ENCODE measurements around the gene EEF2. TPM values are rescaled to one million over a fixed set of nuclear protein-coding genes. Genes with fewer than 3 reads are reported as not detected.
"Not testable (repeated sequence)": the region's sequence is repeated elsewhere in the genome, so short reads cannot be mapped to it uniquely, and the experiment has no call there.

The EEF2 gene
- total RNA-seq, 2 donors from 2014 or later: 3,211 to 3,379 TPM

- Mint-ChIP-seq H3K36me3 (ENCODE audit: low read depth) (peaks cover 14% of the 10 kb centered on the region), H3K9me3 (no peaks in the 10 kb centered on the region), H3K4me1 (peaks cover 10% of the 10 kb centered on the region), H3K4me3 (peak overlapping the region; percentile 85), H3K27me3 (no peaks in the 10 kb centered on the region), H3K27ac (peak overlapping the region; percentile 93)
- ATAC-seq (replicated peaks): no peak
Observed at GRCh38 chr19:4007836-4008539, 22.7 kb upstream of the EEF2 start.

- peaks cover 7% of the 10 kb centered on the region for H3K36me3 Mint-ChIP-seq (ENCODE audit: low read depth)
Observed at GRCh38 chr19:4007021-4007835, 22.0 kb upstream of the EEF2 start, which contains the start of gene PIAS4. Gene PIAS4 (plus strand): TSS chr19:4007736. CDS start chr19:4007761, 25 bp downstream.

GRCh38 chr19:4005436-4005835, 20.2 kb upstream of the EEF2 start:
- not testable (repeated sequence) for H3K36me3 Mint-ChIP-seq (ENCODE audit: low read depth); H3K9me3 Mint-ChIP-seq; H3K4me1 Mint-ChIP-seq; ATAC-seq (replicated peaks); H3K27ac Mint-ChIP-seq; H3K27me3 Mint-ChIP-seq
- peak overlapping the region; percentile 21 for H3K4me3 Mint-ChIP-seq

More at GRCh38 chr19:4007021-4007835, 22.0 kb upstream of the EEF2 start, which contains the start of gene PIAS4:
- Mint-ChIP-seq H3K4me1 (peaks cover 8% of the 10 kb centered on the region), H3K4me3 (peak within 1 kb of the TSS; percentile 85), H3K9me3 (no peaks in the 10 kb centered on the region), H3K27ac (peak within 1 kb of the TSS; percentile 93), H3K27me3 (no peaks in the 10 kb centered on the region)
- peak; percentile 95 for ATAC-seq (replicated peaks)

GRCh38 chr19:4000798-4001197, 15.5 kb upstream of the EEF2 start:
- H3K36me3 Mint-ChIP-seq (ENCODE audit: low read depth); H3K4me3 Mint-ChIP-seq; H3K4me1 Mint-ChIP-seq; H3K27ac Mint-ChIP-seq; H3K27me3 Mint-ChIP-seq; ATAC-seq (replicated peaks); H3K9me3 Mint-ChIP-seq: not testable (repeated sequence)

GRCh38 chr19:3998667-3999412, 13.6 kb upstream of the EEF2 start:
- not testable (repeated sequence) for H3K9me3 Mint-ChIP-seq; H3K4me1 Mint-ChIP-seq; ATAC-seq (replicated peaks); H3K4me3 Mint-ChIP-seq; H3K27me3 Mint-ChIP-seq; H3K27ac Mint-ChIP-seq; H3K36me3 Mint-ChIP-seq (ENCODE audit: low read depth)

GRCh38 chr19:3995607-3996006, 10.3 kb upstream of the EEF2 start:
- Mint-ChIP-seq H3K36me3 (ENCODE audit: low read depth) (no peaks in the 10 kb centered on the region), H3K9me3 (no peaks in the 10 kb centered on the region), H3K27ac (no peak overlapping the region), H3K4me1 (peaks cover 4% of the 10 kb centered on the region), H3K4me3 (no peak overlapping the region), H3K27me3 (no peaks in the 10 kb centered on the region)
- ATAC-seq (replicated peaks): no peak

- Mint-ChIP-seq H3K36me3 (ENCODE audit: low read depth) (no peaks in the 10 kb centered on the region), H3K27ac (peak overlapping the region; percentile 91), H3K9me3 (no peaks in the 10 kb centered on the region), H3K4me1 (peaks cover 14% of the 10 kb centered on the region), H3K4me3 (peak overlapping the region; percentile 90), H3K27me3 (no peaks in the 10 kb centered on the region)
- ATAC-seq (replicated peaks): no peak
Observed at GRCh38 chr19:3990815-3991117, 5.5 kb upstream of the EEF2 start.

GRCh38 chr19:3987619-3988371, 2.5 kb upstream of the EEF2 start:
- Mint-ChIP-seq H3K27ac (peak overlapping the region; percentile 71), H3K4me1 (peaks cover 26% of the 10 kb centered on the region), H3K36me3 (ENCODE audit: low read depth) (peaks cover 28% of the 10 kb centered on the region), H3K27me3 (no peaks in the 10 kb centered on the region), H3K9me3 (no peaks in the 10 kb centered on the region), H3K4me3 (peak overlapping the region; percentile 98)
- peak; percentile 22 for ATAC-seq (replicated peaks)

GRCh38 chr19:3986260-3987041, 1.2 kb upstream of the EEF2 start:
- Mint-ChIP-seq H3K27ac (peak overlapping the region; percentile 97), H3K4me1 (peaks cover 29% of the 10 kb centered on the region)
- peak; percentile 41 for ATAC-seq (replicated peaks)

GRCh38 chr19:3985643-3986259, 488 bp upstream of the EEF2 start:
- H3K4me3 Mint-ChIP-seq: peak overlapping the region; percentile 98
- H3K27me3 Mint-ChIP-seq: no peaks in the 10 kb centered on the region
- H3K9me3 Mint-ChIP-seq: no peaks in the 10 kb centered on the region
- ATAC-seq (replicated peaks): no peak
- peaks cover 49% of the 10 kb centered on the region for H3K36me3 Mint-ChIP-seq (ENCODE audit: low read depth)
- peak overlapping the region; percentile 97 for H3K27ac Mint-ChIP-seq
- H3K4me1 Mint-ChIP-seq: peaks cover 31% of the 10 kb centered on the region

More at GRCh38 chr19:3986260-3987041, 1.2 kb upstream of the EEF2 start:
- peaks cover 42% of the 10 kb centered on the region for H3K36me3 Mint-ChIP-seq (ENCODE audit: low read depth)
- H3K4me3 Mint-ChIP-seq: peak overlapping the region; percentile 98
- no peaks in the 10 kb centered on the region for H3K9me3 Mint-ChIP-seq
- H3K27me3 Mint-ChIP-seq: no peaks in the 10 kb centered on the region

GRCh38 chr19:3984584-3984907, 717 bp downstream of the EEF2 start:
- Mint-ChIP-seq H3K4me1 (peaks cover 28% of the 10 kb centered on the region), H3K36me3 (ENCODE audit: low read depth) (peaks cover 61% of the 10 kb centered on the region), H3K9me3 (no peaks in the 10 kb centered on the region), H3K4me3 (peak overlapping the region; percentile 98), H3K27me3 (no peaks in the 10 kb centered on the region), H3K27ac (peak overlapping the region; percentile 97)
- no peak for ATAC-seq (replicated peaks)

- no peak for ATAC-seq (replicated peaks)
- H3K4me3 Mint-ChIP-seq: peak overlapping the region; percentile 98
- no peaks in the 10 kb centered on the region for H3K9me3 Mint-ChIP-seq
- H3K27me3 Mint-ChIP-seq: no peaks in the 10 kb centered on the region
- peaks cover 28% of the 10 kb centered on the region for H3K4me1 Mint-ChIP-seq
- H3K27ac Mint-ChIP-seq: peak overlapping the region; percentile 97
- peaks cover 66% of the 10 kb centered on the region for H3K36me3 Mint-ChIP-seq (ENCODE audit: low read depth)
Observed at GRCh38 chr19:3983936-3984583, 1.2 kb downstream of the EEF2 start.

GRCh38 chr19:3983542-3983914, 1.7 kb downstream of the EEF2 start:
- Mint-ChIP-seq H3K36me3 (ENCODE audit: low read depth) (peaks cover 71% of the 10 kb centered on the region), H3K27ac (peak overlapping the region; percentile 97), H3K4me3 (peak overlapping the region; percentile 98), H3K27me3 (no peaks in the 10 kb centered on the region), H3K9me3 (no peaks in the 10 kb centered on the region), H3K4me1 (peaks cover 28% of the 10 kb centered on the region)
- no peak for ATAC-seq (replicated peaks)
